HG02678 (cell line): ENCODE results near the gene S1PR5.

Experiments used
- ATAC-seq: cut with Tn5 transposase; IDR thresholded peaks from one replicate; pipeline ENCODE4 v1.9.1; 2021; ENCODE audit warnings: mild to moderate bottlenecking, moderate library complexity; ENCODE audit not compliant: unreplicated experiment

Gene S1PR5

GRCh38 chr19:10516671-10517286, 468 bp downstream of the S1PR5 start:
- ATAC-seq: no peak

- ATAC-seq: no peak
Observed at GRCh38 chr19:10516064-10516385, 1.2 kb downstream of the S1PR5 start.

- no peak for ATAC-seq
Observed at GRCh38 chr19:10514211-10515145, 2.8 kb downstream of the S1PR5 start.

GRCh38 chr19:10513223-10513622, 4.0 kb downstream of the S1PR5 start:
- ATAC-seq: no peak

- no peak for ATAC-seq
Observed at GRCh38 chr19:10510301-10510802, 6.9 kb downstream of the S1PR5 start.

- no peak for ATAC-seq
Observed at GRCh38 chr19:10508707-10509106, 8.5 kb downstream of the S1PR5 start.

- ATAC-seq: no peak
Observed at GRCh38 chr19:10508036-10508435, 9.2 kb downstream of the S1PR5 start.

GRCh38 chr19:10505583-10506229, 11.5 kb downstream of the S1PR5 start:
- no peak for ATAC-seq

GRCh38 chr19:10503002-10503789, 14.1 kb downstream of the S1PR5 start, which contains the start of gene KEAP1:
Gene KEAP1 (minus strand): TSS chr19:10503356. CDS start chr19:10500033, 3,323 bp downstream.
- peak; percentile 31 for ATAC-seq

- ATAC-seq: peak; percentile 82
Observed at GRCh38 chr19:10502524-10503001, 14.7 kb downstream of the S1PR5 start.

- ATAC-seq: peak; percentile 35
Observed at GRCh38 chr19:10501971-10502523, 15.2 kb downstream of the S1PR5 start.

GRCh38 chr19:10500247-10500592, 17.0 kb downstream of the S1PR5 start:
- no peak for ATAC-seq

GRCh38 chr19:10499550-10500246, 17.5 kb downstream of the S1PR5 start:
- no peak for ATAC-seq

- ATAC-seq: no peak
Observed at GRCh38 chr19:10497371-10497770, 19.9 kb downstream of the S1PR5 start.

- no peak for ATAC-seq
Observed at GRCh38 chr19:10491472-10492047, 25.7 kb downstream of the S1PR5 start.

- ATAC-seq: no peak
Observed at GRCh38 chr19:10486551-10486950, 30.7 kb downstream of the S1PR5 start.

GRCh38 chr19:10478903-10479384, 38.3 kb downstream of the S1PR5 start:
- no peak for ATAC-seq

- no peak for ATAC-seq
Observed at GRCh38 chr19:10478476-10478875, 38.8 kb downstream of the S1PR5 start.

GRCh38 chr19:10474962-10475451, 42.2 kb downstream of the S1PR5 start:
- ATAC-seq: no peak
